ENCODE data around the gene FHOD1. TPM values are rescaled to one million over a fixed set of nuclear protein-coding genes. Genes with fewer than 3 reads are reported as not detected.

The FHOD1 gene
- total and polyA plus RNA-seq, 2 of the 13 experiments (the other 11 are each of a cell fraction or from before 2014, with no cell fraction given), result 20.0 to 20.8 TPM

DNA sequence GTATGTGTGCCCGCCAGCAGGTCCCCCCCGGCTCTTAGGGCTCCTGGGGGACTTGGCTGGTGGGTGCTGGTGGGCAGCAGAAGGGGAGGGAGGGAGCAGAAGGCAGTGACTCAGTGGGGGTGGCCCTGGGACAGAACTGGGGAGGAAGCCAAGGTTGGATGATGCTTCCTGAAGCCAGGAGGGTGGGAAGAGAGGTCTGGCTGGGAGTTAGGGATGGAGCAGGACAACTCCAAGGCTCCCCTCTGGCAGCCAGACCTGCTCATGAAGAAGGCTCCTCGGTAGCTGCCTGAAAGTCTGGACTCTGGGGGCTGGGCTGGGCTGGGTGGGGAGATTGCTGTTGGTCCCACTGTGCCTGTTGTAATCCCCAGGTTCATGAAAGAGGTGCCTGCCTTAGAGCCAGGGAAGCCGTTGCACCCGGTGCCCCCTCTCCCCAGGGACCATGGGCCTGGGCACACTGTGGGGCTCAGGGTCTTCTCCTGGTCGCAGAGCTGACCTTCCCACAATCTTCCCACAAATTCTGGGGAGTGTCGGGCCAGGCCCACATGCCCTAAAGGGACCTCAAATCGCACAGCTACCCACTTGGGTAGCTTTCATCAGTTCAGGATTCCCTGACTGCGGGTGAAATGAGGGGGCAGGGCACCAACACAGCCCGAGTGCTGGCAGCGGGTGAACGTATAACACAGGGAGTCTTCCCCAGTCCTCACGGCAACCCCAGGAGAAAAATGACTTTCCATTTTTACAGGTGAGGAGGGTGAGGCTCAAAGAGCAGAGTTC is 30.9 kb upstream of the FHOD1 start (continued):
- TF ChIP-seq, protein P1, sequence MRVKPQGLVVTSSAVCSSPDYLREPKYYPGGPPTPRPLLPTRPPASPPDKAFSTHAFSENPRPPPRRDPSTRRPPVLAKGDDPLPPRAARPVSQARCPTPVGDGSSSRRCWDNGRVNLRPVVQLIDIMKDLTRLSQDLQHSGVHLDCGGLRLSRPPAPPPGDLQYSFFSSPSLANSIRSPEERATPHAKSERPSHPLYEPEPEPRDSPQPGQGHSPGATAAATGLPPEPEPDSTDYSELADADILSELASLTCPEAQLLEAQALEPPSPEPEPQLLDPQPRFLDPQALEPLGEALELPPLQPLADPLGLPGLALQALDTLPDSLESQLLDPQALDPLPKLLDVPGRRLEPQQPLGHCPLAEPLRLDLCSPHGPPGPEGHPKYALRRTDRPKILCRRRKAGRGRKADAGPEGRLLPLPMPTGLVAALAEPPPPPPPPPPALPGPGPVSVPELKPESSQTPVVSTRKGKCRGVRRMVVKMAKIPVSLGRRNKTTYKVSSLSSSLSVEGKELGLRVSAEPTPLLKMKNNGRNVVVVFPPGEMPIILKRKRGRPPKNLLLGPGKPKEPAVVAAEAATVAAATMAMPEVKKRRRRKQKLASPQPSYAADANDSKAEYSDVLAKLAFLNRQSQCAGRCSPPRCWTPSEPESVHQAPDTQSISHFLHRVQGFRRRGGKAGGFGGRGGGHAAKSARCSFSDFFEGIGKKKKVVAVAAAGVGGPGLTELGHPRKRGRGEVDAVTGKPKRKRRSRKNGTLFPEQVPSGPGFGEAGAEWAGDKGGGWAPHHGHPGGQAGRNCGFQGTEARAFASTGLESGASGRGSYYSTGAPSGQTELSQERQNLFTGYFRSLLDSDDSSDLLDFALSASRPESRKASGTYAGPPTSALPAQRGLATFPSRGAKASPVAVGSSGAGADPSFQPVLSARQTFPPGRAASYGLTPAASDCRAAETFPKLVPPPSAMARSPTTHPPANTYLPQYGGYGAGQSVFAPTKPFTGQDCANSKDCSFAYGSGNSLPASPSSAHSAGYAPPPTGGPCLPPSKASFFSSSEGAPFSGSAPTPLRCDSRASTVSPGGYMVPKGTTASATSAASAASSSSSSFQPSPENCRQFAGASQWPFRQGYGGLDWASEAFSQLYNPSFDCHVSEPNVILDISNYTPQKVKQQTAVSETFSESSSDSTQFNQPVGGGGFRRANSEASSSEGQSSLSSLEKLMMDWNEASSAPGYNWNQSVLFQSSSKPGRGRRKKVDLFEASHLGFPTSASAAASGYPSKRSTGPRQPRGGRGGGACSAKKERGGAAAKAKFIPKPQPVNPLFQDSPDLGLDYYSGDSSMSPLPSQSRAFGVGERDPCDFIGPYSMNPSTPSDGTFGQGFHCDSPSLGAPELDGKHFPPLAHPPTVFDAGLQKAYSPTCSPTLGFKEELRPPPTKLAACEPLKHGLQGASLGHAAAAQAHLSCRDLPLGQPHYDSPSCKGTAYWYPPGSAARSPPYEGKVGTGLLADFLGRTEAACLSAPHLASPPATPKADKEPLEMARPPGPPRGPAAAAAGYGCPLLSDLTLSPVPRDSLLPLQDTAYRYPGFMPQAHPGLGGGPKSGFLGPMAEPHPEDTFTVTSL (CRISPR knock-in tag; IDR thresholded peaks at IDR 0.05; ENCODE audit: borderline replicate concordance), result no peak
- no peak for TF ChIP-seq ZNF790 (CRISPR knock-in tag; IDR thresholded peaks at IDR 0.05; ENCODE audit: borderline replicate concordance)
- TF ChIP-seq, protein P2, sequence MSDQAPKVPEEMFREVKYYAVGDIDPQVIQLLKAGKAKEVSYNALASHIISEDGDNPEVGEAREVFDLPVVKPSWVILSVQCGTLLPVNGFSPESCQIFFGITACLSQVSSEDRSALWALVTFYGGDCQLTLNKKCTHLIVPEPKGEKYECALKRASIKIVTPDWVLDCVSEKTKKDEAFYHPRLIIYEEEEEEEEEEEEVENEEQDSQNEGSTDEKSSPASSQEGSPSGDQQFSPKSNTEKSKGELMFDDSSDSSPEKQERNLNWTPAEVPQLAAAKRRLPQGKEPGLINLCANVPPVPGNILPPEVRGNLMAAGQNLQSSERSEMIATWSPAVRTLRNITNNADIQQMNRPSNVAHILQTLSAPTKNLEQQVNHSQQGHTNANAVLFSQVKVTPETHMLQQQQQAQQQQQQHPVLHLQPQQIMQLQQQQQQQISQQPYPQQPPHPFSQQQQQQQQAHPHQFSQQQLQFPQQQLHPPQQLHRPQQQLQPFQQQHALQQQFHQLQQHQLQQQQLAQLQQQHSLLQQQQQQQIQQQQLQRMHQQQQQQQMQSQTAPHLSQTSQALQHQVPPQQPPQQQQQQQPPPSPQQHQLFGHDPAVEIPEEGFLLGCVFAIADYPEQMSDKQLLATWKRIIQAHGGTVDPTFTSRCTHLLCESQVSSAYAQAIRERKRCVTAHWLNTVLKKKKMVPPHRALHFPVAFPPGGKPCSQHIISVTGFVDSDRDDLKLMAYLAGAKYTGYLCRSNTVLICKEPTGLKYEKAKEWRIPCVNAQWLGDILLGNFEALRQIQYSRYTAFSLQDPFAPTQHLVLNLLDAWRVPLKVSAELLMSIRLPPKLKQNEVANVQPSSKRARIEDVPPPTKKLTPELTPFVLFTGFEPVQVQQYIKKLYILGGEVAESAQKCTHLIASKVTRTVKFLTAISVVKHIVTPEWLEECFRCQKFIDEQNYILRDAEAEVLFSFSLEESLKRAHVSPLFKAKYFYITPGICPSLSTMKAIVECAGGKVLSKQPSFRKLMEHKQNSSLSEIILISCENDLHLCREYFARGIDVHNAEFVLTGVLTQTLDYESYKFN (CRISPR knock-in tag; conservative IDR thresholded peaks at IDR 0.05), result no peak
- no peak for TF ChIP-seq ZNF660 (CRISPR knock-in tag; IDR thresholded peaks at IDR 0.05; ENCODE audit: borderline replicate concordance, low read depth)
- TF ChIP-seq ZNF549 (CRISPR knock-in tag; IDR thresholded peaks at IDR 0.05), result no peak
- no peak for TF ChIP-seq HNRNPK (IDR thresholded peaks at IDR 0.05; ENCODE audit: low read depth, low read length, poor library complexity, severe bottlenecking)
- TF ChIP-seq, protein P3, sequence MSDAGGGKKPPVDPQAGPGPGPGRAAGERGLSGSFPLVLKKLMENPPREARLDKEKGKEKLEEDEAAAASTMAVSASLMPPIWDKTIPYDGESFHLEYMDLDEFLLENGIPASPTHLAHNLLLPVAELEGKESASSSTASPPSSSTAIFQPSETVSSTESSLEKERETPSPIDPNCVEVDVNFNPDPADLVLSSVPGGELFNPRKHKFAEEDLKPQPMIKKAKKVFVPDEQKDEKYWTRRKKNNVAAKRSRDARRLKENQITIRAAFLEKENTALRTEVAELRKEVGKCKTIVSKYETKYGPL (CRISPR knock-in tag; IDR thresholded peaks at IDR 0.05), result no peak
- TF ChIP-seq ZNF83 (CRISPR knock-in tag; IDR thresholded peaks at IDR 0.05; ENCODE audit: borderline replicate concordance), result no peak
- TF ChIP-seq, protein P4, sequence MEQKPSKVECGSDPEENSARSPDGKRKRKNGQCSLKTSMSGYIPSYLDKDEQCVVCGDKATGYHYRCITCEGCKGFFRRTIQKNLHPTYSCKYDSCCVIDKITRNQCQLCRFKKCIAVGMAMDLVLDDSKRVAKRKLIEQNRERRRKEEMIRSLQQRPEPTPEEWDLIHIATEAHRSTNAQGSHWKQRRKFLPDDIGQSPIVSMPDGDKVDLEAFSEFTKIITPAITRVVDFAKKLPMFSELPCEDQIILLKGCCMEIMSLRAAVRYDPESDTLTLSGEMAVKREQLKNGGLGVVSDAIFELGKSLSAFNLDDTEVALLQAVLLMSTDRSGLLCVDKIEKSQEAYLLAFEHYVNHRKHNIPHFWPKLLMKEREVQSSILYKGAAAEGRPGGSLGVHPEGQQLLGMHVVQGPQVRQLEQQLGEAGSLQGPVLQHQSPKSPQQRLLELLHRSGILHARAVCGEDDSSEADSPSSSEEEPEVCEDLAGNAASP (CRISPR knock-in tag; IDR thresholded peaks at IDR 0.05; ENCODE audit: borderline replicate concordance), result no peak
- no peak for TF ChIP-seq AHR (CRISPR knock-in tag; IDR thresholded peaks at IDR 0.05)
- peak; percentile 43 for TF ChIP-seq ZNF781 (CRISPR knock-in tag; IDR thresholded peaks at IDR 0.05; ENCODE audit: borderline replicate concordance, not compliant biosample characterization)
- no peak for TF ChIP-seq ETV6 (CRISPR knock-in tag; conservative IDR thresholded peaks at IDR 0.05)
